ENCODE measurements around the gene SLC6A18. TPM values are rescaled to one million over a fixed set of nuclear protein-coding genes. Genes with fewer than 3 reads are reported as not detected.

SLC6A18 gene
- polyA plus RNA-seq, 1 of the 3 experiments (the other 2 are of a cell fraction): not detected

- no peaks in the 10 kb centered on the region for H3K79me2 ChIP-seq (ENCODE audit: insufficient read depth)
- H3K27me3 ChIP-seq (ENCODE audit: insufficient read depth): no peaks in the 10 kb centered on the region; the same call in 1 of the 2 replicates
- no peaks in the 10 kb centered on the region for H3K9me3 ChIP-seq
- WGBS (ENCODE audit: low lambda C conversion rate): 62% methylated on average over 8 of the region's 19 CpGs
- no peak overlapping the region for H3K27ac ChIP-seq (ENCODE audit: low read depth in 2 of 2, low read length in 1 of 2)
- no peaks in the 10 kb centered on the region for H3K9me2 ChIP-seq
- no peak overlapping the region for H3K4me2 ChIP-seq
- no peak overlapping the region for H3K4me3 ChIP-seq (ENCODE audit: low read depth in 2 of 2, low read length in 1 of 2)
- H3F3A ChIP-seq (replicated peaks; ENCODE audit: insufficient read depth): peaks cover 6% of the 10 kb centered on the region
- no peaks in the 10 kb centered on the region for H3K4me1 ChIP-seq (ENCODE audit: control insufficient read depth in 1 of 2, insufficient read depth in 2 of 2, low read depth in 1 of 2, low read length in 1 of 2)
- POLR2A ChIA-PET: no interaction called here
- DNase-seq: no peak
- no peaks in the 10 kb centered on the region for H4K20me1 ChIP-seq (ENCODE audit: insufficient read depth)
- no peaks in the 10 kb centered on the region for H3K36me3 ChIP-seq (replicated peaks in 1 of 2; ENCODE audit: control insufficient read depth in 1 of 2, insufficient read depth in 2 of 2, low read length in 1 of 2)
- TF ChIP-seq IRF3 (IDR thresholded peaks at IDR 0.05; ENCODE audit: low read depth, low read length) (no peak), USF2 (IDR thresholded peaks at IDR 0.05; ENCODE audit: borderline replicate concordance, low read depth, low read length) (no peak), SIN3A (IDR thresholded peaks at IDR 0.05; ENCODE audit: borderline replicate concordance, low read depth, low read length) (no peak), TCF12 (IDR thresholded peaks at IDR 0.05) (no peak), ELF1 (IDR thresholded peaks at IDR 0.05) (no peak), MXI1 (IDR thresholded peaks at IDR 0.05; ENCODE audit: low read depth, low read length) (no peak), MEF2A (IDR thresholded peaks at IDR 0.05; ENCODE audit: borderline replicate concordance, low read depth) (no peak), TAF1 (IDR thresholded peaks at IDR 0.05; ENCODE audit: borderline replicate concordance, low read depth, low read length) (no peak), RFX5 (IDR thresholded peaks at IDR 0.05; ENCODE audit: low read length) (no peak), ZBTB33 (IDR thresholded peaks at IDR 0.05; ENCODE audit: borderline replicate concordance, low read depth) (no peak), RCOR1 (IDR thresholded peaks at IDR 0.05; ENCODE audit: low read length) (no peak), REST (IDR thresholded peaks at IDR 0.05; ENCODE audit: low read depth, low read length) (no peak), NRF1 (IDR thresholded peaks at IDR 0.05; ENCODE audit: low read depth, low read length) (no peak), FOXJ3 (CRISPR knock-in tag; IDR thresholded peaks at IDR 0.05) (no peak), EZH2phosphoT487 (IDR thresholded peaks at IDR 0.05; ENCODE audit: borderline replicate concordance, low read depth) (no peak), EP300 (IDR thresholded peaks at IDR 0.05; ENCODE audit: borderline replicate concordance in 1 of 2, low read depth in 1 of 2, low read length in 1 of 2) (no peak), SMC3 (IDR thresholded peaks at IDR 0.05; ENCODE audit: low read depth, low read length) (no peak)
- no peak overlapping the region for H3K9ac ChIP-seq
- CTCF ChIA-PET: no interaction called here
- H2AFZ ChIP-seq (ENCODE audit: low read depth): no peak overlapping the region
Measured at GRCh38 chr5:1220831-1221230, 4.3 kb upstream of the SLC6A18 start.

Measured in SK-N-SH (cell line).